HG02759 (cell line): ENCODE results near the gene ROR1.
A peak's percentile ranks its signal among the peaks of the same experiment; 100 is the strongest.

Experiments used
- ATAC-seq: cut with Tn5 transposase; IDR thresholded peaks from one replicate; pipeline ENCODE4 v1.9.1; 2021; ENCODE audit warnings: mild to moderate bottlenecking, moderate library complexity; ENCODE audit not compliant: unreplicated experiment

ROR1 gene

DNA sequence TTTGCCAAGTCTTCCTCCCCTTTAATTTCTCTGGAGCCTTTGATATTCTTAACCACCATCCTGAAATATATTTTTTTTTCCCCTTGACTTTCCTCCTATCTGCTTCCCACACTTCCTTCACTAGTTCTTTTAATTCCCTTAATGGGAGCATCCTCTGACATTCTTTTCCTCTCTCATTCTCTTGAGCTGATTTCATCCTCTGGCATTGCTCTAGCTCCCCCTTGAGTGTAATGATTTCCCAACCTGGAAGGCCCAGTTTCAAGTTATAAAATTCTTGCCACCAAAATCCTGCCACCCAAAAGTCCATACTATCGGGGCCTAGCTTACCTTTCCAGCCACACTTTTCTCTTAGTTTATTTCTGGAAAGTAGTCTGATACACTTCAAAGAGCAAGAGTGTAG lies 390.2 kb downstream of the ROR1 start:
- no peak for ATAC-seq

DNA sequence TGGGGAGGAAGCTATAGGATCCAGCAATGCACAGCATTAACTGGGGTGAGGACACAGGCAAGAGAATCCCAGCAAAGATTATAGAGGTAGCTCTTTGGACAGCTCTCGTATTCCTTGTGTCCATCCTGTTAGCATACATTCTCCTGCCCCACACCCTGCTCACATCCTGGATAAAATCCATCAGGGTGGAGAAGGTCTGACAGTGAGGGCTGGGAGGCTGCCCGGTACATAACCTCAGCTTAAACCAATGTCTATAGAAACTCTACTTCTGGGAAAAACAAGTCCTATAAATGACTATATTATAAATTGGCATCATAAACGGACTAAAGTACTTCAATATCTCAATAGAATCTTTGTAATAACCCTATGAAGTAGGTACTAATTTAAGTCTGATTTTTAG lies 392.8 kb downstream of the ROR1 start:
- no peak for ATAC-seq

DNA sequence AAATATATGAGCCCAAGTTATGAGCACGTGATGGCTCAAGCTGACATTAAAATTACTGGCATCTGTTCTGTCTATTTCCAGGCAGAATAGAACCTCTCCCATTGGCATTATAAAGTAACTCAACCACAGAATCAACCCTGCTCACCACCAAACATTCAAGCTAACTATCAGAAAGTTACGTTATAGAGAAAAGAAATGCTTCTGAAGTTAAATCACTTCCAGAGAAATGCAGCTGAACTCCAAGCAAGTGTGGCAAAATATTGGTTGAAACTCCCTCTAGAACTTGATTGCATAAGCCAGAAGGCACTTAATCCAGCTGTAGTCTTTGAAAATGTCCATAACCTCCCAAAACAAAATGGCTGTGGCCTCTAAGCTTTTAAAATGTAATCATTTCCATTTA lies 393.4 kb downstream of the ROR1 start:
- no peak for ATAC-seq

- ATAC-seq = no peak
Observed at GRCh38 chr1:64171246-64171645, 397.4 kb downstream of the ROR1 start.

GRCh38 chr1:64171797-64172281 lies 398.0 kb downstream of the ROR1 start:
- ATAC-seq = peak; percentile 65

DNA sequence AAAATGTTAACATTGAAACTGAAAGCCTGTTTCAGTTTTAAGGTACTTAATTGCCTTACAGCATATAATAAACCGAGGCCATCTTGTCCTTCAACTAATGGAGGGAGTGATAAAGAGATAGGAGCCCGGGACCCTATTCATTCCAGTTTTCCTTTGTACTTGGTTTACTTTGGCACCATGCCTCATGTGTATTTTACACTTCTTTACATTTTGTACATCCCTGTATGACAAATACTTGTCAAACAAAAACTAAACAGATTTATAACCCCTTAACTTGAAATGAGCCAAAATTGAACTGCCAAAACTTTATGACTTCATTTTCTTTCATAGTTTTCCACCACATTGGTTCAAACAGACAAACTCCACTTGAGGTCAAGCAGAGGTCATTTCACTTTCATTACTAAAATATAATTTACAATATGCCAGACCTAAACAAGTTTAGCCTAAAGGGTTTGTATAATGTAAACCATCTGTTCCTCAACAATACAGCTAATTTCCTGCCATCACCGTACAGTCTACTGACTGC lies 398.7 kb downstream of the ROR1 start:
- ATAC-seq = no peak

DNA sequence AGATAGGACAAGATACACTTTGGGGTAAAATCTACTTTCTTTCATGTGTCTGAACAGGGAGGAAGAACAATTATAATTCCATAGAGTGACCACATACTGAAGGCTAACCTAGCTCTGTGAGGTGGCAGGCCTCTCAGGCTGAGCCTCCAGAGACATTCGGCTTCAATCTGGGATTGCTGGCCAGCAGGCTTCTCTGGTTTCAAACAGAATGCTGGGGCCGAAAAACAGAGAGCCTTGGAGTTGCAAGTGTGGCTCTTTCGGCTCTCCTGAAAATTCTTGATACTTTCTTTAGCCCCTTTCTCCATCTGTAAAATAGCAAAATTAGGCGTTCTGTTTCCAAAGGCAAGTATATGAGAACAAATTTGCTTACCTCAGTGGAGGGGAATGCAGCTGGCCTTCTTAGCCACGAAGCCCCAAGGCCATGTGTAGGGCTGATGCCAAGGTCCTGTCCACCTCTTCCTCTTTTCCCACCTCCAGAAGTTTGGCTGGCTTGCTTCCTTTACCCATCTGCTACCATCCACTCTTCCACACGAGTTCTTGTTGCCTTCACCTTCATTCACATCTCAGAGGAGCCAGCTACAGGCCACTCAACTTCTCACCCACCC lies 399.6 kb downstream of the ROR1 start:
- ATAC-seq = no peak

GRCh38 chr1:64175639-64176038 lies 401.8 kb downstream of the ROR1 start:
- ATAC-seq = no peak

DNA sequence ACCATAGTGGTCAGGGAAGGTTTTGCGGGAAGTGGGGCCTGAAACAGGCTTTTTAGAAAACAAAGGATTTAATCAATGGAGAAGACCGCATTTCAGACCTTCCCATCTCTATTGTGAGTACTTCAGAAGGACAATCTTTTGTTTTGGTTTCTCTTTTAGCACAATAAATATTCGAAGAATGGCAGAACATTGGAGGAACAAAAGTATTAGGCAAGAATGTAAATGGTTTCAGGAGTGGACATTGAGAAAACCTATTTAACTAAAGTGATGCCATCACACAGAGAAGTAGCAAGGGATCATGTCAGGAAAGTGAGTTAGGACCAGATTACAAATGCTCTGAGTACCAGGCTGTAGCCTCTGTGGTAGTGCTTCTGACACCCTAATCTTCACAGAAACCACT lies 402.8 kb downstream of the ROR1 start:
- ATAC-seq = no peak

DNA sequence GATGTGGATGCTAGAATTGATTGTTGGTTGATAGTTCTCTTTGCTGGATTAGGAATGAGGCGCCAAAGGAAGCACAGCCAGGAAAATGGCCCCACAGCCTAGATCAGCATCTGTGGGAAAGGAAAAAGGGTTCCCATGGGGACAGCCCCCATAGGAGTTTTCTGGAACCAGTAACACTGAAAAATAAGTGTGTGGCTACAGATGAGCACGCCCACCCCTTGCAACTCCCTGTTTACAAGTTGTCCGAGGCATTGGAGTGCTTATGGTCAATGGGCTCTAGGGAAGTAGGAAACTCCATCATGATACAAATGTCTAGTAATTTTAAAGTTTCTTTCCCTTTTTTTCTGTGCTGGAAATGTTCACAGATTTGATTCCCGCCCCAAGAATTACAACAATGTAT lies 405.8 kb downstream of the ROR1 start:
- ATAC-seq = no peak

DNA sequence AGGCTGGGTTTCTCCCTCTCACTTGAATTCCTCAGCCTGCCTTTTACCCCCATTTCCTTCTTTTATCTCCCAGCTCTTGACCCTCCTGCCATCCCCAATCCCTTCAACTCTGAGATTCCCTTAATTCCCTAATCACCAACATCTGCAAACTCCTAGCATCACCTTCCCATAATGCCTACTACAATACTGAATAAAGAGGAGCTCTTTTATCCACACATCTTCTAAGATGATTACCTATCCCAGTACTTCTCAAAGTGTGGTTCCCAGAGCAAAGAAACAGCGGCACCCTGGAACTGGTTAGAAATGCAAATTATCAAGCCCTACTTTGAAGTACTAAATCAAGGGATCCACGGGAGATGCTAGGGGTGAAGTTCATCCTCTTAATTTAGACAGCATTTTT lies 408.4 kb downstream of the ROR1 start:
- no peak for ATAC-seq

DNA sequence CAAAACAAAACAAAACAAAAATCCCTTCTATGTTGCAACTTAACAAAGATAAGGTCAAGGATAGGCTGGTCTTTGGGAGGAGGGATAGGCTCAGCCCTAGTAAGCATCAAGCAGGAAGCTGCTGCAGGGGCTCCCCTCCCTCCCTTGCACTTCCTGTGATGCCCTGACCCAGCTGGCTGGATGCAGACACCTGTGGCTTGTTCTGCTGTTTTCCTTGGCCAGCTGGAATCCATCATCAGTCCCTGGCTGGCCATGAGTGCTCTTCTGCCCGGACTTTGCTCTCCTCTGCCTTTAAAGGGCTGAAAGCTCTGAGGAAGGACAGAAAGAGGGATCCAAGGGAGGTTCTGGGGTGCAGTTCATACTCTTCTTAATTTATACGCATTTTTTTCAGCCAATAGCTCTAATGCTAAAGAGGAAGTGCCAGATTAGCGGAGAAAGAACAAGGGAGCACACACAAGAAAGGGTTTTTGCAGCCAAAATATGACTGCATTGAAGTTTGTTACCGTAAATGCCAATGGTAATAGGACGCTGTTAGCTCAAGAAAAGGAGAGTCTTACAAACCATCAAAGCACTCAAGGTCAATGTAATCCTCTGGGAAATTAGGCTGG lies 409.7 kb downstream of the ROR1 start:
- ATAC-seq = no peak

DNA sequence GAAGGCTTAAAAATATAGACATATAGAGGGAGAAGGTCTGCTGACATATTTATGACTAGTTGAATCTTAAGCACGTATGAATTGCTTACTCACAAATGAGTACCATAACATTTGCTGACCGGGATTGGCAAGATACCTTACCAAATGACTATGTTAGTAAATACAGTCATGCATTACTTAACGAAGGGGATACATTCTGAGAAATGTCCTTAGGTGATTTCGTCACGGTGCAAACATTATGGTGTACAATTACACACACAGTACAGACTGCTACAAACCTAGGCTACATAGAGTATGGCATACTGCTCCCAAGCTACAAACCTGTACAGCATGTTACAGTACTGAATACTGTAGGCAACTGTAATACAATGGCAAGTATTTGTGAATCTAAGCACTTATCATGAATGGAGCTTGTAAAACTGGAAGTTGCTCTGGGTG lies 410.2 kb downstream of the ROR1 start:
- ATAC-seq = no peak

GRCh38 chr1:64186138-64186897 lies 412.5 kb downstream of the ROR1 start:
- ATAC-seq = no peak

DNA sequence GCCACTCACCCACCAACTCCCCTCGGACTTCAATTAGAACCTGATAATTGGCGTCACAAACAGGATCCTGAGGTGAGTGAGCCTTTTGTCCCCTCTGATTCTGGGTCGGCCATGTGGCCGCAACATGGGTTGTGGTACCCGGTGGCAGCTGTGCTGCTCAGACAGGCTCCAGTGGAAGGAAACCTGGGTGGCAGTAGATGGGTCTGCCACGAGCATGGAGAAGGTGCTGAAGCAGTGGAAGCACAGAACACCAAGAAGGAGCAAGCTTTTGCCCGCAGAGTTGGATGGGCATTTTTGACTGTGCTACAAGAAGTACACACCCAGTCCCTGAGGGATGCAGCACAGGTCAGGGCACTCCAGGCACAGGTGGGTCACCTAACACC lies 413.1 kb downstream of the ROR1 start:
- no peak for ATAC-seq

- ATAC-seq = no peak
Observed at GRCh38 chr1:64187646-64188045, 413.8 kb downstream of the ROR1 start.

GRCh38 chr1:64192290-64192689 lies 418.5 kb downstream of the ROR1 start:
- ATAC-seq = no peak

GRCh38 chr1:64194168-64195080 lies 420.6 kb downstream of the ROR1 start:
- ATAC-seq = no peak

- no peak for ATAC-seq
Observed at GRCh38 chr1:64195081-64195395, 421.2 kb downstream of the ROR1 start.

DNA sequence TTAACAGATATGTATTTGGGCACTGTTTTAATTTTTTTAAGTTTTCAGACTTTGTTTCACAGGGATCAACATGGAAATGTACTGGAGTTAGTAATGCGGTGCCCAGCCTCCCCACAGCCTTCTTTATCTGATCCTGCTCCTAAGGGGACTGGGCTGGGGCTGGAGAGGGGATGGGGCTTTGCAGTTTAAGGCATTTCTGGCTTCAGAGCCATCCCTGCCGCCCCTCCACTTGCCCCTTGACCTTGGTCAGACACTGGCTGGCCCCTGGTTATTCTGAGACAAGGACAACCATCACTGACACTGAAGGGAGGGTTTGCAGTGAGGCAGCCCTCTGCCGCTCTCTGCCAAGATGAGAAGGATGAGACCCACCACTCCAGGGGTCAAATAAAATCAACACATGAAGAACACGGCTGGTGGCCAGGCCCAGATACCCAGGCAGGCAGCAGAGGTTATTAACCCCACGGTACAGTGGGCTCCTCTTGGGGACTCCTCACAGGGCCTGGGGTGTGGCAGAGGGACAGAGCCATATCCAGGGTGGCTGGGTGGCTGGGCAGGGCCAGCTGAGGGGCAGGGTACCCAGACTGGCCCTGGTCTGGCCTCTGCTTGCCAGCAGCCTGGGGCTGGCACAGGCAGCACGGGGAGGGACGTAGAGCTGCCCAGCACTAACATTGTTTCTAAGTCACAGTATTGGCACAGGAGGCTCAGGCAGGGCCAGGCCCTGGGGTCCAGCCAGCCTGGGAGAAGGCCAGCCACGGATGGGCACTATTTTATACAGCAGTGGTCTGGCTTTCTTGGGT lies 422.5 kb downstream of the ROR1 start:
- no peak for ATAC-seq
